Neural cell (in vitro differentiated cells): ENCODE data around the gene DPP10. TPM values are rescaled to one million over a fixed set of nuclear protein-coding genes. Genes with fewer than 3 reads are reported as not detected.

ENCODE experiments used
- H2AFZ ChIP-seq: fragments of 200-600, 300-800 bp; sonication (generic), shearing (Covaris generic); 2 replicates; pipeline ENCODE4 v1.6.0; 2014; ENCODE audit warnings: low read depth, mild to moderate bottlenecking, antibody characterized with exemption, low read length, moderate library complexity
- H3F3A ChIP-seq: fragments of 200-600 bp; shearing (Covaris generic); 2 replicates; pipeline ENCODE4 v1.6.1; 2016; ENCODE audit warnings: mild to moderate bottlenecking, moderate library complexity, mixed read lengths, antibody characterized with exemption, low read length; ENCODE audit not compliant: insufficient read depth, poor library complexity, severe bottlenecking
- H3K27ac ChIP-seq: fragments of 200-600, 300-800 bp; sonication (generic), shearing (Covaris generic); 2 replicates; pipeline ENCODE4 v1.5.1; 2014; ENCODE audit warnings: mild to moderate bottlenecking, low read length, moderate library complexity
- H3K27me3 ChIP-seq: fragments of 300-800, 200-600 bp; sonication (generic), shearing (Covaris generic); 2 replicates; pipeline ENCODE4 v1.6.0; 2014; ENCODE audit warnings: mild to moderate bottlenecking, low read depth, low read length, moderate library complexity; ENCODE audit not compliant: insufficient read depth
- H3K36me3 ChIP-seq: fragments of 300-800, 200-600 bp; sonication (generic), shearing (Covaris generic); 2 replicates; pipeline ENCODE4 v1.5.1; 2014; ENCODE audit warnings: mild to moderate bottlenecking, antibody characterized with exemption, low read length, moderate library complexity; ENCODE audit not compliant: insufficient read depth
- H3K4me2 ChIP-seq: fragments of 300-800, 200-600 bp; sonication (generic), shearing (Covaris generic); 2 replicates; pipeline ENCODE4 v1.6.0; 2014; ENCODE audit warnings: mild to moderate bottlenecking, low read length
- H3K4me3 ChIP-seq: fragments of 300-800, 200-600 bp; sonication (generic), shearing (Covaris generic); 2 replicates; pipeline ENCODE4 v1.5.1; 2014; ENCODE audit warnings: mild to moderate bottlenecking, low read length, moderate library complexity
- H3K79me2 ChIP-seq: fragments of 200-600 bp; shearing (Covaris generic); replicated peaks from 2 replicates; pipeline ENCODE4 v1.6.0; 2014; ENCODE audit warnings: mild to moderate bottlenecking, low read length, moderate library complexity; ENCODE audit not compliant: insufficient read depth
- H3K9ac ChIP-seq: fragments of 300-800, 200-600 bp; sonication (generic), shearing (Covaris generic); 2 replicates; pipeline ENCODE4 v1.6.1; 2016; ENCODE audit warnings: mild to moderate bottlenecking, low read length, mixed read lengths
- H3K9me2 ChIP-seq: fragments of 200-600 bp; shearing (Covaris generic); 2 replicates; pipeline ENCODE4 v1.6.1; 2016; ENCODE audit warnings: mild to moderate bottlenecking, low read length, mixed read lengths; ENCODE audit not compliant: insufficient read depth
- H3K9me3 ChIP-seq: fragments of 200-600, 300-800 bp; sonication (generic), shearing (Covaris generic); 2 replicates; pipeline ENCODE4 v1.6.1; 2016; ENCODE audit warnings: mild to moderate bottlenecking, mixed run types, low read length, moderate library complexity, mixed read lengths
- H4K20me1 ChIP-seq: fragments of 200-600 bp; shearing (Covaris generic); 2 replicates; pipeline ENCODE4 v1.6.1; 2016; ENCODE audit warnings: mild to moderate bottlenecking, mixed run types; ENCODE audit not compliant: insufficient read depth
- EP300 ChIP-seq: fragments of 450-650 bp; conservative IDR thresholded peaks from 2 replicates; pipeline ENCODE4 v1.6.1; 2014; ENCODE audit warnings: antibody characterized with exemption, mild to moderate bottlenecking, moderate library complexity; ENCODE audit not compliant: poor library complexity, severe bottlenecking
- EZH2 ChIP-seq: fragments of 200-600, 300-800 bp; shearing (Covaris generic), sonication (generic); IDR thresholded peaks from 2 replicates; pipeline ENCODE4 v1.6.1; 2014; ENCODE audit warnings: antibody characterized with exemption, low read length, borderline replicate concordance, mild to moderate bottlenecking; ENCODE audit not compliant: insufficient read depth, poor library complexity, severe bottlenecking
- MXI1 ChIP-seq: fragments of 450-650 bp; conservative IDR thresholded peaks from 2 replicates; pipeline ENCODE4 v1.6.1; 2014; ENCODE audit warnings: antibody characterized with exemption, mild to moderate bottlenecking; ENCODE audit not compliant: poor library complexity, severe bottlenecking
- POLR2AphosphoS5 ChIP-seq: IDR thresholded peaks from 2 replicates; pipeline ENCODE4 v1.6.1; 2012
- RAD21 ChIP-seq: fragments of 450-650 bp; conservative IDR thresholded peaks from 2 replicates; pipeline ENCODE4 v1.6.1; 2014; ENCODE audit warnings: antibody characterized with exemption, mild to moderate bottlenecking, moderate library complexity
- SMC3 ChIP-seq: fragments of 450-650 bp; conservative IDR thresholded peaks from 2 replicates; pipeline ENCODE4 v1.6.1; 2014; ENCODE audit warnings: antibody characterized with exemption, mild to moderate bottlenecking, moderate library complexity; ENCODE audit not compliant: poor library complexity
- TAF1 ChIP-seq: IDR thresholded peaks from 2 replicates; pipeline ENCODE4 v1.6.1; 2012; ENCODE audit warnings: low read depth
- polyA plus RNA-seq: library from polyadenylated mRNA; depleted of rRNA; stranded (reverse); fragments of >200 nt; gene quantifications from 2 replicates; pipeline ENCODE4 v1.2.3, GENCODE V29; 2014
- TF ChIP-seq, protein P1 (sequence below): fragments of 450-650 bp; IDR thresholded peaks from 2 replicates; pipeline ENCODE4 v1.5.1; 2014; ENCODE audit warnings: antibody characterized with exemption, mild to moderate bottlenecking, moderate library complexity; ENCODE audit not compliant: poor library complexity, severe bottlenecking
- TF ChIP-seq, protein P2 (sequence below): IDR thresholded peaks from 2 replicates; pipeline ENCODE4 v1.6.1; 2012; ENCODE audit warnings: borderline replicate concordance

DPP10 gene
- polyA plus RNA-seq, 1 donor from 2014 or later, result 13.9 TPM

DNA sequence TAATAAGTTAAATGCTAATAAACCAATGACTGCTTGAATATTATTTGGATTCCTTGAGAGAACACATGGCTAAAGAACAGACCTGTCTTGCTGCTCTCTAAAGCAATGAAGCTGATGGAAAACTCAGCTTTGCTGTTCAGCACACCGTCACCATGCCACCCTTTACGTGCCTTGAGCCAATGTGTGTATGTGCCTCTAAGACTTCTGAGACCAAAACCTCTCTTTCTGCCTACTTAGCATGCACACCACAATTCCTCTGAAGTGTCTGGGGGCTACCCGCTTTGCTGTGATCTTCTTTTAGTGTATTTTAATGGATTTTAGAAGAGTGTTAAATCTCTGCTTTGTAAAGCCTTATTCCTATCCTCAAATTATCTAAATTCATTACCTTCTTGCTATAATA lies 345.0 kb downstream of the DPP10 start:
- Histone ChIP-seq H3K79me2 (no peaks in the 10 kb centered on the region), H3K36me3 (no peaks in the 10 kb centered on the region), H3K9ac (no peak overlapping the region), H3F3A (no peaks in the 10 kb centered on the region), H3K4me2 (no peak overlapping the region), H3K4me3 (no peak overlapping the region), H2AFZ (no peak overlapping the region), H3K9me2 (no peaks in the 10 kb centered on the region), H4K20me1 (no peaks in the 10 kb centered on the region), H3K27ac (no peak overlapping the region), H3K27me3 (no peaks in the 10 kb centered on the region), H3K9me3 (no peaks in the 10 kb centered on the region)
- TF ChIP-seq RAD21 (no peak), TAF1 (no peak)

DNA sequence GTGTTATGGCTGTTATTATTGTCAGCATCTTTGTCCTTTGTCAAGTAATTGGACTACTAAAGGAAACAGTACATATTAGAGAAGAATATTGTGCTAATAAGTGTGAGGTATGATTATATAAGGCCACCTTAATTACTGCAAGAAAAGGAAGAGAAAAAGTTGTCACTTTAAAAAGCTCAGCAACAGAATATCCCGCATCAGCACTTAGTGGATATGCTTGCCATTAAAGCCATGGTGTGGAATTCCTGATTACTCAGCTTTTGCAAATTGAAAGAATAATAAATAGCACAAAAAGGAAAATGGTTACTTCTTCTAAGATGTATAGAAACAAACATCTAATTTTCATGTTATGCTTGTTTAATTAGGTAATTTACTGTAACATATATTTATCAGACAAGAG lies 347.5 kb downstream of the DPP10 start:
- Histone ChIP-seq H3K9me2 (no peaks in the 10 kb centered on the region), H2AFZ (no peak overlapping the region), H3K4me2 (no peak overlapping the region), H3K27ac (no peak overlapping the region), H3K36me3 (no peaks in the 10 kb centered on the region), H4K20me1 (no peaks in the 10 kb centered on the region), H3K79me2 (no peaks in the 10 kb centered on the region), H3K9me3 (no peaks in the 10 kb centered on the region), H3F3A (no peaks in the 10 kb centered on the region), H3K27me3 (no peaks in the 10 kb centered on the region), H3K9ac (no peak overlapping the region), H3K4me3 (no peak overlapping the region)
- TF ChIP-seq, protein P1, sequence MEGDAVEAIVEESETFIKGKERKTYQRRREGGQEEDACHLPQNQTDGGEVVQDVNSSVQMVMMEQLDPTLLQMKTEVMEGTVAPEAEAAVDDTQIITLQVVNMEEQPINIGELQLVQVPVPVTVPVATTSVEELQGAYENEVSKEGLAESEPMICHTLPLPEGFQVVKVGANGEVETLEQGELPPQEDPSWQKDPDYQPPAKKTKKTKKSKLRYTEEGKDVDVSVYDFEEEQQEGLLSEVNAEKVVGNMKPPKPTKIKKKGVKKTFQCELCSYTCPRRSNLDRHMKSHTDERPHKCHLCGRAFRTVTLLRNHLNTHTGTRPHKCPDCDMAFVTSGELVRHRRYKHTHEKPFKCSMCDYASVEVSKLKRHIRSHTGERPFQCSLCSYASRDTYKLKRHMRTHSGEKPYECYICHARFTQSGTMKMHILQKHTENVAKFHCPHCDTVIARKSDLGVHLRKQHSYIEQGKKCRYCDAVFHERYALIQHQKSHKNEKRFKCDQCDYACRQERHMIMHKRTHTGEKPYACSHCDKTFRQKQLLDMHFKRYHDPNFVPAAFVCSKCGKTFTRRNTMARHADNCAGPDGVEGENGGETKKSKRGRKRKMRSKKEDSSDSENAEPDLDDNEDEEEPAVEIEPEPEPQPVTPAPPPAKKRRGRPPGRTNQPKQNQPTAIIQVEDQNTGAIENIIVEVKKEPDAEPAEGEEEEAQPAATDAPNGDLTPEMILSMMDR, result no peak

DNA sequence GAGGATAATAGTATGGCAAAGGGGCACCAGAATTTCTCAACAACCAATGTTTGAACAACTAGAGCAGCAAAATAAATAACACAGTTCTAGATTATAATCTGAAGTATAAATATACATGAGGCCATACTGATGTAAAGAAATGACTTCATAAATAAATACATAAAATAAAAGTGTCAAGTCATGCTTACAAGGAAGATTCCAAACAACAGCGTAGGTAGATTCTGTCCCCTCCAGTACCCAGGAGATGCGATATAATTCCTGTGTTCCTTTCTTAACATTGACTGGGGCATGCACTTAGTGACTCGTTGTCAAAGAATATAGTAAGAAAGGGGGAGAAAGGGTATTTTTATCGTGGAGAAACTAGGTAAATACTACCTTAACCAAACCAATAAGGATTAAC lies 355.1 kb downstream of the DPP10 start:
- H3K4me3 ChIP-seq, result no peak overlapping the region
- no peaks in the 10 kb centered on the region for H4K20me1 ChIP-seq
- no peaks in the 10 kb centered on the region for H3K9me2 ChIP-seq
- no peaks in the 10 kb centered on the region for H3K9me3 ChIP-seq
- no peak overlapping the region for H3K4me2 ChIP-seq
- no peaks in the 10 kb centered on the region for H3K79me2 ChIP-seq
- no peaks in the 10 kb centered on the region for H3K27me3 ChIP-seq
- no peak overlapping the region for H2AFZ ChIP-seq
- no peak overlapping the region for H3K27ac ChIP-seq
- H3F3A ChIP-seq, result no peaks in the 10 kb centered on the region
- no peak overlapping the region for H3K9ac ChIP-seq
- TF ChIP-seq RAD21, result no peak
- TF ChIP-seq SMC3, result no peak
- no peak for TF ChIP-seq POLR2AphosphoS5
- TF ChIP-seq EZH2, result no peak
- TF ChIP-seq, protein P1, result no peak
- no peak for TF ChIP-seq EP300
- TF ChIP-seq, protein P2, sequence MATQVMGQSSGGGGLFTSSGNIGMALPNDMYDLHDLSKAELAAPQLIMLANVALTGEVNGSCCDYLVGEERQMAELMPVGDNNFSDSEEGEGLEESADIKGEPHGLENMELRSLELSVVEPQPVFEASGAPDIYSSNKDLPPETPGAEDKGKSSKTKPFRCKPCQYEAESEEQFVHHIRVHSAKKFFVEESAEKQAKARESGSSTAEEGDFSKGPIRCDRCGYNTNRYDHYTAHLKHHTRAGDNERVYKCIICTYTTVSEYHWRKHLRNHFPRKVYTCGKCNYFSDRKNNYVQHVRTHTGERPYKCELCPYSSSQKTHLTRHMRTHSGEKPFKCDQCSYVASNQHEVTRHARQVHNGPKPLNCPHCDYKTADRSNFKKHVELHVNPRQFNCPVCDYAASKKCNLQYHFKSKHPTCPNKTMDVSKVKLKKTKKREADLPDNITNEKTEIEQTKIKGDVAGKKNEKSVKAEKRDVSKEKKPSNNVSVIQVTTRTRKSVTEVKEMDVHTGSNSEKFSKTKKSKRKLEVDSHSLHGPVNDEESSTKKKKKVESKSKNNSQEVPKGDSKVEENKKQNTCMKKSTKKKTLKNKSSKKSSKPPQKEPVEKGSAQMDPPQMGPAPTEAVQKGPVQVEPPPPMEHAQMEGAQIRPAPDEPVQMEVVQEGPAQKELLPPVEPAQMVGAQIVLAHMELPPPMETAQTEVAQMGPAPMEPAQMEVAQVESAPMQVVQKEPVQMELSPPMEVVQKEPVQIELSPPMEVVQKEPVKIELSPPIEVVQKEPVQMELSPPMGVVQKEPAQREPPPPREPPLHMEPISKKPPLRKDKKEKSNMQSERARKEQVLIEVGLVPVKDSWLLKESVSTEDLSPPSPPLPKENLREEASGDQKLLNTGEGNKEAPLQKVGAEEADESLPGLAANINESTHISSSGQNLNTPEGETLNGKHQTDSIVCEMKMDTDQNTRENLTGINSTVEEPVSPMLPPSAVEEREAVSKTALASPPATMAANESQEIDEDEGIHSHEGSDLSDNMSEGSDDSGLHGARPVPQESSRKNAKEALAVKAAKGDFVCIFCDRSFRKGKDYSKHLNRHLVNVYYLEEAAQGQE, result no peak
- TF ChIP-seq MXI1, result no peak
- TF ChIP-seq TAF1, result no peak
- H3K36me3 ChIP-seq, result no peaks in the 10 kb centered on the region
